HUES64 (cell line): ENCODE measurements around the gene GLT6D1.

Experiments used
- H3K27ac ChIP-seq: 2 replicates; pipeline ENCODE4 v1.7.0; 2013; ENCODE audit warnings: low read depth, low read length, inconsistent platforms
- H3K27me3 ChIP-seq: 2 replicates; pipeline ENCODE4 v1.6.1; 2013; ENCODE audit warnings: mild to moderate bottlenecking, low read length; ENCODE audit not compliant: insufficient read depth
- H3K36me3 ChIP-seq: 2 replicates; pipeline ENCODE4 v1.6.1; 2013; ENCODE audit warnings: mild to moderate bottlenecking, low read length; ENCODE audit not compliant: insufficient read depth
- H3K4me1 ChIP-seq: 2 replicates; pipeline ENCODE4 v1.6.1; 2013; ENCODE audit warnings: mild to moderate bottlenecking, low read length, moderate library complexity; ENCODE audit not compliant: insufficient read depth
- H3K4me3 ChIP-seq: 2 replicates; pipeline ENCODE4 v1.5.1; 2013; ENCODE audit warnings: mild to moderate bottlenecking, low read length, moderate library complexity
- H3K9ac ChIP-seq: 2 replicates; pipeline ENCODE4 v1.6.1; 2013; ENCODE audit warnings: mild to moderate bottlenecking, low read depth, low read length
- H3K9me3 ChIP-seq: 2 replicates; pipeline ENCODE4 v1.6.1; 2013; ENCODE audit warnings: low read depth, low read length; ENCODE audit not compliant: insufficient read depth
- WGBS: fragments of 150-250, 120-280 bp; methylation state at CpG from one replicate; pipeline ENCODE4 v1.1.7; 2013; ENCODE audit warnings: missing lambda C conversion rate; 5-methylcytosine and 5-hydroxymethylcytosine counted together

GLT6D1 gene

GRCh38 chr9:135618866-135619598 lies 20.3 kb downstream of the GLT6D1 start:
- Histone ChIP-seq H3K27ac (no peak overlapping the region), H3K9me3 (no peaks in the 10 kb centered on the region), H3K4me3 (no peak overlapping the region), H3K36me3 (no peaks in the 10 kb centered on the region), H3K9ac (no peak overlapping the region), H3K4me1 (no peaks in the 10 kb centered on the region), H3K27me3 (no peaks in the 10 kb centered on the region)
- WGBS = 91% methylated on average over 8 of the region's 8 CpGs

DNA sequence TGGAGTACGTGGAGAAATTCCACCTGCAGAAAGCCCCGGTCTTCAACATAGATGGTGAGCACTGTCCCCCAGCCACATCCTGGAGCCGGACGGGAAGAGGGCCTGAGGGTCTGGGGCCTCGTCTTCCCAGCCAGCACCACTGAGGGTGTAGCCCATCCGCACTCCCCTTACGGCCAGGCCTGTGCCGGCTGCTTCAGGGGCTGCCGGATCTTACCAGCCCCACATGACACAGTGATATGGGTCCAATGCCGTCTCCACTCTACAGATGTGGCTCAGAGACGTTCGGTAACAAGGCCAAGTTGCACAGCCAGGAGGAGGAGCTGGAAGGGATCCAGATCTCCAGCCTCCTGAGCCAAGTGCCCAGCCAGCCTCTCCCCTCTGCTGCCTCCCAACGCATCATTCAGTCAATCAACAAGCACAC lies 21.3 kb downstream of the GLT6D1 start:
- Histone ChIP-seq H3K9me3 (no peaks in the 10 kb centered on the region), H3K9ac (no peak overlapping the region), H3K27me3 (no peaks in the 10 kb centered on the region), H3K4me3 (no peak overlapping the region), H3K36me3 (no peaks in the 10 kb centered on the region), H3K4me1 (no peaks in the 10 kb centered on the region), H3K27ac (no peak overlapping the region)
- 86% methylated on average over 13 of the region's 13 CpGs for WGBS

GRCh38 chr9:135617538-135617900 lies 21.8 kb downstream of the GLT6D1 start:
- Histone ChIP-seq H3K27ac (no peak overlapping the region), H3K36me3 (no peaks in the 10 kb centered on the region), H3K27me3 (no peaks in the 10 kb centered on the region), H3K9me3 (no peaks in the 10 kb centered on the region), H3K4me1 (no peaks in the 10 kb centered on the region), H3K4me3 (no peak overlapping the region), H3K9ac (no peak overlapping the region)
- 91% methylated on average over 13 of the region's 13 CpGs for WGBS

DNA sequence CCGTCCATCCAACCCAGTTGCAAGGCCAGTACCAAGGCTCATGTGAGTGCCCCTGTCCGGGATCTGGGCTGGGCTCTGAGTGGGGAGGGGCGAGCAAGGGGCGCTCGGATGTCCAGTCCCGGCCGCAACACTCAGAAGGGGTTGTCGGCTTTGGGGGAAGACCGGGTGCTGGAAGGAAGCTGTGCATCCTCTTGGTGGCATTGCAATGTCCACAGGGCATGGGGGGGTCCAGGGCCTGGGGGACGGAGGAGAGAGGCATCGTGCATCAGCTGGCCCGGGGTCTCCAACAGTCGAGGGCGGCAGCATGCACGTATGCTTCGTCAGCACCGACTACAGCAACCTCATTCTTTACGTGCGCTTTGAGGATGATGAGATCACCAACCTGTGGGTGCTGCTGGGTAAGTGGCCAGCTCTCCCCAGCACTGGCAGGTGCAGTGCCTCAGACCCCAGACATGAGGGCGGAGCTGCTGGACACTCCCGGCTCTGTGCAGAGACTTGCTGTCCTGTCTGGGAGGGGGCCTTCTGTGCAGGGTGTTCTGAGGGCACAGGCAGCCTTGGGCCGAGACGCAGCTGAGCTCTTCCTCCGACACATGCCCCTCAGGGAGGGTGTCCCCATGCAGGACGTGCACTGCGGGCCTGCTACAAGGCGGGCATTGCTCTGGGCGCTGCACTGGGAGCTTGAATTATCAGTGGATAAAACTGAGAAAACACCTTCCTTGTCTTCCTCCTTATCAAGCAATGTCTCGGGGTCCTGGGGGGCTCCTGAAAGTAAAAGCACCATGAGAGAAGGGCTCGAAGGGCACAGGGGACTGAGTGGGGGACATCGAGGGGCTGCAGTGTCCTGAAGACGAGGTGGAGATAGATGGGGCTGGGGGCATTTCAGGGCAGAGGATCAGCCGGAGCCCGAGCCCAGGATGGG lies 22.5 kb downstream of the GLT6D1 start:
- no peaks in the 10 kb centered on the region for H3K27me3 ChIP-seq
- 92% methylated on average over 34 of the region's 34 CpGs for WGBS
- no peaks in the 10 kb centered on the region for H3K9me3 ChIP-seq
- no peak overlapping the region for H3K27ac ChIP-seq
- no peak overlapping the region for H3K4me3 ChIP-seq
- no peaks in the 10 kb centered on the region for H3K36me3 ChIP-seq
- no peaks in the 10 kb centered on the region for H3K4me1 ChIP-seq
- no peak overlapping the region for H3K9ac ChIP-seq

DNA sequence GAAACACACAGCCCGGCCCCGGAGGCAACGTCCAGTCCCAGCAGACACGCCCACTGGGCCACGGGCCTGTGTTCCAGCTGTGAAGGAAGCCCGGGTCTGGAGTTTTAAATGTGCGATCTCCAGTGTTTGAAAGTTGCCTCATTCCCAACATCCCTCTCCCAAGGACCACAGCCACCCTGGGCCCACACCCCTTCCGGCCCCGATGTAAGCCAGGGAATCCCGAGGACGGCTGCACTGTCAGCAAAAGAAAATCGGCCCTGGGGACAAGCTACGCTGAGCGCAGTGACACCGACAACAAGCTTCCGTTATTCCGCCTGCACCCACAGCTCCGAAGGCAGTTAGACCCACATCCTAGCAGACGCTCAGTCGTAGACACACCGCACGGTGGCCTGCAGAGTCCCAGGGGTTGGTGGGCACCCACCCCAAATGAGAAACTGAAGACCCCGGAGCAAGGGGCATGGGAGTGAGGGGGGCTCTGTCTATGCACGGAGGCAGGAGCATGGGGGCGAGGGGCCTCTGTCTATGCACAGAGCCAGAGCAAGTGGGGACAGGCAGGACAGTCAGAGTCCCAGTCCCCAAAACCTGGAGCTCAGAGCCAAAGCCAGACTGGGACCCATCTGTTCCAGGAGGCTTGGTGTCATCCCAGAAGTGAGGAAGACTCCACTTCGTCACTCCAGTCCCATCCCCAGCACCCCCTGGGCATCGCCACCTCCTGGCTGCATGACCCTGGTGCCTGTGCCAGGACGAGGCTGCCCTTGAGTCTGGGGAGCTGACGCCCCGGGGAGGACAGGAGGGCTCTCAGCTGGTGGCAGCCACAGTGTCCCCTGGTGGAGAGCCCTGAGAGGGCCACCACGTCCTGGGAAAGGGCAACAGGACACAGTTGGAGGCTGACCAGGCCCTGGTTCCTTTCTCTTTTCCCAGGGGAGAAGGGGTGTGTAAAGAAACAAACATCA lies 23.4 kb downstream of the GLT6D1 start:
- H3K9ac ChIP-seq = no peak overlapping the region
- 85% methylated on average over 31 of the region's 31 CpGs for WGBS
- no peaks in the 10 kb centered on the region for H3K27me3 ChIP-seq

DNA sequence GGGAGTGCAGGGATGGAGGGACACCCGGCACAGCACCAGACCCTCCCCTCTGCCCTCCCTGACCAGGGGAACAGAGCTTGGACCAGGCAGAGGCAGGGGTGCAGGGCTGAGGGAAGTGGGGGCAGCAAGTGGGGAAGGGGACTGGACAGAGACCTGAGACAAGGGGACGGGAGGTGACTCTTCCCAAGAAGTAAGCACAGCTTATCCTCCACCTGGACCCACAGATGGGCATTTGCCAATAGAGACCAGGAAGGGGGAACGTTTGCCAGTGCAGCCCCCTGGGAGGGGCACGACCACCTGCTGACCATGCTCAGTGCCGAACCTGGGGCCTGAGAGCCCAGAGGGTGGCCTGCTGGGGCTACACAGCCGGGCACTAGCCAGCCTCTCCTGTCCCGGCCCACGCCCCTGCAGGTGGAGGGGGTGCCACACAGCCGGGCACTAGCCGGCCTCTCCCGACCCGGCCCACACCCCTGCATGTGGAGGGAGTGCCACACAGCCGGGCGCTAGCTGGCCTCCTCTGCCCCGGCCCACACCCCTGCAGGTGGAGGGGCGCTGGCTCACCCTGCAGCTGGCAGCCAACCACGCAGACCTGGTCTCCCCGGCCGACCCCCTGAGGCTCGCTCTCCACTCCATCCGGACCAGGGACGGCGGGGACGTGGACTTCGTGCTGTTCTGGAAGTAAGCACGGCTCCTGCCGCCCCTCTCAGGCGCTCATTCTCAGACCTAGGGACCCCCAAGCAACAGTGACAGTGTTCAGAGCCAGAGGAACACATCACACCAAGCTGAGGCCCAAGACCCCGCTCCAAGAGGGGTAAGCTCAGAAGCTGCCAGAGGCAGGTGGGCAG lies 24.3 kb downstream of the GLT6D1 start:
- no peaks in the 10 kb centered on the region for H3K4me1 ChIP-seq
- H3K9me3 ChIP-seq = 0 out of 2 replicates have a peak, but pooled peaks cover 4% of the 10 kb centered on the region
- no peaks in the 10 kb centered on the region for H3K36me3 ChIP-seq
- H3K4me3 ChIP-seq = no peak overlapping the region
- no peak overlapping the region for H3K9ac ChIP-seq
- H3K27ac ChIP-seq = no peak overlapping the region
- no peaks in the 10 kb centered on the region for H3K27me3 ChIP-seq
- 91% methylated on average over 29 of the region's 29 CpGs for WGBS

More for the DNA sequence above, 23.4 kb downstream of the GLT6D1 start:
- no peaks in the 10 kb centered on the region for H3K4me1 ChIP-seq
- H3K9me3 ChIP-seq = 0 out of 2 replicates have a peak, but pooled peaks cover 4% of the 10 kb centered on the region
- H3K27ac ChIP-seq = no peak overlapping the region
- no peak overlapping the region for H3K4me3 ChIP-seq
- no peaks in the 10 kb centered on the region for H3K36me3 ChIP-seq

DNA sequence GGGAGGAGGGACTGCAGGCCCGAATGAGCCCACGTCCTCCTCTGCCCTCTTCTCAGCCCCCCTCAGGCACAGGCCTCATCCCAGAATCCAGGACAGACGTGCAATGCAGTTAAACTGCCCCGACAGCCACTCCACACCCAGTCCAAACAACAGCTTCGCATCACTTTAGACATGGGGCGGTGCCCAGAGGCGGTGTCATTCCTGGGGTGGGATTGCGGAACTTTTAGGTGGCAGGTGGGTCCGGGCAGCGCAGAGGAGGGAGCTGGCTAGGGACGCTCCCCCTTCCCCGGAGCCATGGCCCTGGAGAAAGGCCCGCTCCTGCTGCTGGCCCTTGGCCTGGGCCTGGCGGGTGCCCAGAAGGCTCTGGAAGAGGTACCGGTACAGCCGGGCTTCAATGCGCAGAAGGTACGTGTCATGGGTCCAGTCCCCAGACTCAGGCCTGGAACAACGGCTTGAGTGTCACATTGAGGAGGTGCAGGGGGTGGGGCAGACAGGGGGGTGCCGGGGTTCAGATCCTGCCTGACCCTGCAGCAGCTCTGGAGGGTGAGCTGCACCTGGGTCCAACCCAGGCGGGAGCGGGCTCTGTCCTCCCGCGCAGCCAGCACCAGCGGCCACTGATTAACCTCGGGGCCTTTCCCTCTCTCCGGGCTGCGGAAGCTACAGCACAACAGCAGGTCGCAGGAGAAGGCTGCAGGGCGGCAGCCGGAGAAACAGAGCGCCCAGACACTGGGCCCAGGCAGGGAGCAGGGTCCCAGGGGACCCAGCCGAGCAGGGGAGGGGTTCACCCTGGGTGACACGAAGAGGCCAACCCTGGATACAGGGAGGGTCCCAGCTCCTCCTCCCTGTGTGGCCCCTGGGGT lies 25.2 kb downstream of the GLT6D1 start:
- H3K36me3 ChIP-seq = no peaks in the 10 kb centered on the region
- no peak overlapping the region for H3K27ac ChIP-seq
- WGBS = 94% methylated on average over 34 of the region's 34 CpGs
- H3K9me3 ChIP-seq = 0 out of 2 replicates have a peak, but pooled peaks cover 4% of the 10 kb centered on the region
- no peaks in the 10 kb centered on the region for H3K4me1 ChIP-seq
- no peak overlapping the region for H3K9ac ChIP-seq
- no peaks in the 10 kb centered on the region for H3K27me3 ChIP-seq
- no peak overlapping the region for H3K4me3 ChIP-seq

DNA sequence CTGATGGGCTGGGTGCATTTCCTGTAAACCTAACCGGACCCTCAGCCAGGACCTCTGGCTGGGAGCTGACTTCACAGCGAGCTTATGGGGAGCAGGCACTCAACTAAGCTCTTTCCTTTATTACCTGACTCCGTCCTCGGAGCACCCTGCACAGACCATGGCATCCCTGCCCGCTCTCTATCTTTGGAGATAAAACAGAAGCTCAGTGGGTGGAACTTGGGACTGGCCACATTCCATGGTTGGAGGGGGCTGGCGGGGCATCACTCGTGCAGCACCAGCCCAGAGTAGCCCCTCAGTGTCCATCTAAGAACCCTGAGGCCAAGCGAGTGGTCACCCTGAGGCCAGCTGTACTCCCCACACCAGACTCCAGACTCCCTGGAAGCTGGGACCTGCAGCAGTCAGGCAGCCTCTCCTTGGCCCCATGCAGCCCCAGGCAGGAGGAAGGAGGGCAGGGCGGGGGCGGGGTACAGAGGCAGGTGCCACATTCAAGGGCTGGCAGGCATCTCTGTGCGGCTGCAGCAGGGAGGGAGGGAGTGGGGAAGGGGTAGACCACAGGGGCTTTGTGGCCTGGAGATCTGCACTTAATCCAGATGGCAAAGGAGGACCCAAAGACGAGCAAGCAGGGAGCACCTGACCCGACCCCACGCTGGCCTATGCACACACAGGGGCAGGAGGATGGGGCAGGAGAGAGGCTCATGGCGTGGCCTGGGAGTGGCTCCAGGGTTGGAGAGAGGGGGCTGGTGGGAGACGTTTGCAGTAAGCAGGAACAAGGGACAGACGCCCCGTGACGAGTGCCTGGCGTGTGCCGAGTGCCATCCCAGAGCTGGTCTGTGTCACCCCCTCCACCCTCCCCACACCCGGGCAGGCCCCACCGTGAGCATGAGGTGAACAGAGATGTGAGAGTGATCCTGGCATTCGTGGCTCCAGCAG lies 26.1 kb downstream of the GLT6D1 start:
- WGBS = 89% methylated on average over 24 of the region's 24 CpGs

GRCh38 chr9:135612437-135612836 lies 26.9 kb downstream of the GLT6D1 start:
- H3K4me1 ChIP-seq = no peaks in the 10 kb centered on the region

More for the DNA sequence above, 26.1 kb downstream of the GLT6D1 start:
- H3K4me3 ChIP-seq = no peak overlapping the region
- H3K9me3 ChIP-seq = 0 out of 2 replicates have a peak, but pooled peaks cover 4% of the 10 kb centered on the region
- no peaks in the 10 kb centered on the region for H3K4me1 ChIP-seq
- H3K9ac ChIP-seq = no peak overlapping the region
- H3K27ac ChIP-seq = no peak overlapping the region
- H3K36me3 ChIP-seq = no peaks in the 10 kb centered on the region
- H3K27me3 ChIP-seq = no peaks in the 10 kb centered on the region

More at GRCh38 chr9:135612437-135612836, 26.9 kb downstream of the GLT6D1 start:
- Histone ChIP-seq H3K27ac (no peak overlapping the region), H3K27me3 (no peaks in the 10 kb centered on the region), H3K4me3 (no peak overlapping the region), H3K36me3 (no peaks in the 10 kb centered on the region), H3K9ac (no peak overlapping the region), H3K9me3 (0 out of 2 replicates have a peak, but pooled peaks cover 4% of the 10 kb centered on the region)
- 86% methylated on average over 8 of the region's 8 CpGs for WGBS
